ENCODE results near the gene SETBP1. TPM values are rescaled to one million over a fixed set of nuclear protein-coding genes. Genes with fewer than 3 reads are reported as not detected.

Gene SETBP1
- total and polyA plus RNA-seq, 2 of the 13 experiments (the other 11 are each of a cell fraction or from before 2014, with no cell fraction given) = 0.18 to 0.65 TPM

GRCh38 chr18:44771956-44772917, 91.5 kb downstream of the SETBP1 start (continued):
- TF ChIP-seq TIGD3 (CRISPR knock-in tag; IDR thresholded peaks at IDR 0.05; ENCODE audit: borderline replicate concordance) (no peak), HDAC6 (IDR thresholded peaks at IDR 0.05; ENCODE audit: low read depth, low read length) (no peak), ZNF629 (CRISPR knock-in tag; conservative IDR thresholded peaks at IDR 0.05) (peak; percentile 91), ZSCAN9 (CRISPR knock-in tag; IDR thresholded peaks at IDR 0.05; ENCODE audit: borderline replicate concordance) (peak; percentile 76), ZNF354B (CRISPR knock-in tag; IDR thresholded peaks at IDR 0.05) (no peak), SIN3B (IDR thresholded peaks at IDR 0.05; ENCODE audit: low read length) (no peak), EP300 (IDR thresholded peaks at IDR 0.05; ENCODE audit: low read depth in 2 of 2, low read length in 2 of 2) (peak in 1 of 2 experiments; percentile 63; a peak in 2 of 4 replicates), EP300 (CRISPR knock-in tag; IDR thresholded peaks at IDR 0.05; ENCODE audit: borderline replicate concordance) (peak; percentile 9; the same call in 1 of the 2 replicates), ARID5B (CRISPR knock-in tag; IDR thresholded peaks at IDR 0.05) (peak; percentile 79), MIXL1 (CRISPR knock-in tag; IDR thresholded peaks at IDR 0.05) (peak; percentile 31; the same call in 1 of the 2 replicates), ZNF407 (CRISPR knock-in tag; IDR thresholded peaks at IDR 0.05; ENCODE audit: not compliant biosample characterization) (no peak), HIC2 (CRISPR knock-in tag; IDR thresholded peaks at IDR 0.05; ENCODE audit: low read depth) (no peak)
